ENCODE results near the gene ANKRD60.

Gene ANKRD60

GRCh38 chr20:58242824-58243223 is 14.4 kb upstream of the ANKRD60 start:
- H3K36me3 ChIP-seq (replicated peaks): peaks cover 47% of the 10 kb centered on the region
- H3K4me3 ChIP-seq (ENCODE audit: low read depth, low read length): no peak overlapping the region
- no peak overlapping the region for H3K27ac ChIP-seq
- H3K27me3 ChIP-seq (replicated peaks): no peaks in the 10 kb centered on the region
- in situ Hi-C loops (cut with HindIII; ENCODE audit: low pct_ligation_motif_present, low sequenced_read_pairs): no loop called here
- DNase-seq: no peak
- no peak for TF ChIP-seq CTCF (IDR thresholded peaks at IDR 0.05; ENCODE audit: low read depth, low read length, missing control alignments)

GRCh38 chr20:58241766-58242465 is 13.5 kb upstream of the ANKRD60 start:
- Histone ChIP-seq H3K27me3 (replicated peaks) (no peaks in the 10 kb centered on the region), H3K4me3 (ENCODE audit: low read depth, low read length) (no peak overlapping the region), H3K36me3 (replicated peaks) (peaks cover 41% of the 10 kb centered on the region), H3K27ac (no peak overlapping the region)
- TF ChIP-seq CTCF (IDR thresholded peaks at IDR 0.05; ENCODE audit: low read depth, low read length, missing control alignments): no peak
- in situ Hi-C loops (cut with HindIII; ENCODE audit: low pct_ligation_motif_present, low sequenced_read_pairs): no loop called here
- no peak for DNase-seq

- no peak overlapping the region for H3K4me3 ChIP-seq (ENCODE audit: low read depth, low read length)
- in situ Hi-C loops (cut with HindIII; ENCODE audit: low pct_ligation_motif_present, low sequenced_read_pairs): no loop called here
Observed at GRCh38 chr20:58240471-58240870, 12.0 kb upstream of the ANKRD60 start.

GRCh38 chr20:58239216-58239615 is 10.8 kb upstream of the ANKRD60 start:
- Histone ChIP-seq H3K27ac (no peak overlapping the region), H3K4me3 (ENCODE audit: low read depth, low read length) (no peak overlapping the region), H3K36me3 (replicated peaks) (peaks cover 30% of the 10 kb centered on the region), H3K27me3 (replicated peaks) (no peaks in the 10 kb centered on the region)
- TF ChIP-seq CTCF (IDR thresholded peaks at IDR 0.05; ENCODE audit: low read depth, low read length, missing control alignments): no peak
- peak; percentile 25 for DNase-seq
- in situ Hi-C loops (cut with HindIII; ENCODE audit: low pct_ligation_motif_present, low sequenced_read_pairs): loop anchor here (5.0 to 10.0 kb wide), 2 partner anchors 206 to 413 kb away; partner anchors contain the start of gene STX16

More at GRCh38 chr20:58240471-58240870, 12.0 kb upstream of the ANKRD60 start:
- no peak for DNase-seq
- no peak for TF ChIP-seq CTCF (IDR thresholded peaks at IDR 0.05; ENCODE audit: low read depth, low read length, missing control alignments)
- Histone ChIP-seq H3K27ac (no peak overlapping the region), H3K36me3 (replicated peaks) (peaks cover 31% of the 10 kb centered on the region), H3K27me3 (replicated peaks) (no peaks in the 10 kb centered on the region)

GRCh38 chr20:58238490-58238889 is 10.0 kb upstream of the ANKRD60 start:
- no peak for DNase-seq
- TF ChIP-seq CTCF (IDR thresholded peaks at IDR 0.05; ENCODE audit: low read depth, low read length, missing control alignments): no peak
- in situ Hi-C loops (cut with HindIII; ENCODE audit: low pct_ligation_motif_present, low sequenced_read_pairs): loop anchor here (5.0 to 10.0 kb wide), 2 partner anchors 206 to 414 kb away; partner anchors contain the start of gene STX16

More at GRCh38 chr20:58238490-58238889, 10.0 kb upstream of the ANKRD60 start:
- Histone ChIP-seq H3K27me3 (replicated peaks) (no peaks in the 10 kb centered on the region), H3K4me3 (ENCODE audit: low read depth, low read length) (no peak overlapping the region), H3K27ac (peak overlapping the region; percentile 63), H3K36me3 (replicated peaks) (peaks cover 30% of the 10 kb centered on the region)

Data from brain microvascular endothelial cell (primary cell).